Naive thymus-derived CD4-positive, alpha-beta T cell (primary cell): ENCODE data around the gene FAS. TPM values are rescaled to one million over a fixed set of nuclear protein-coding genes. Genes with fewer than 3 reads are reported as not detected.

Source experiments
- ATAC-seq: fragments of 150-1000 bp; cut with Tn5 transposase; 2 replicates; pipeline ENCODE4 v1.10.0; 2021; ENCODE audit warnings: mild to moderate bottlenecking, moderate library complexity
- CTCF ChIA-PET: fragments of 350-600 bp; sonication (Branson Sonifier 250); formaldehyde crosslinking; loops from one replicate; lab custom pipeline; 2021; ENCODE audit warnings: antibody characterized with exemption; lab: Charles Lee
- POLR2A ChIA-PET: fragments of 350-600 bp; sonication (Branson Sonifier 250); formaldehyde crosslinking; loops from one replicate; lab custom pipeline; 2021; ENCODE audit warnings: antibody characterized with exemption, inconsistent platforms; lab: Charles Lee
- DNase-seq, 9 donors: peaks; one replicate each; pipeline versions ENCODE4 v3.0.0 to v3.0.0-alpha.2; 2020 to 2022; ENCODE audit warnings: mixed read lengths in 1 of 9
- H3K27ac ChIP-seq: one replicate; pipeline ENCODE4 v1.7.0; 2013; ENCODE audit warnings: mild to moderate bottlenecking, low read depth, low read length, moderate library complexity
- H3K27me3 ChIP-seq, 2 donors: one replicate each; pipeline ENCODE4 v1.7.0; 2013; ENCODE audit warnings: low read length in 2 of 2, mild to moderate bottlenecking in 2 of 2, moderate library complexity in 2 of 2; ENCODE audit not compliant: control insufficient read depth in 2 of 2, insufficient read depth in 2 of 2
- H3K36me3 ChIP-seq, 3 experiments: 1 replicate in 2 of 3; 2 replicates in 1 of 3; pipeline ENCODE4 v1.7.0; 2013; ENCODE audit warnings: low read length in 3 of 3, mild to moderate bottlenecking in 3 of 3, moderate library complexity in 1 of 3; ENCODE audit not compliant: insufficient read depth in 3 of 3, control insufficient read depth in 2 of 3
- H3K4me1 ChIP-seq, 2 donors: one replicate each; pipeline ENCODE4 v1.7.0; 2013; ENCODE audit warnings: low read length in 2 of 2, mild to moderate bottlenecking in 2 of 2, moderate library complexity in 1 of 2; ENCODE audit not compliant: control insufficient read depth in 2 of 2, insufficient read depth in 2 of 2
- H3K4me3 ChIP-seq: 2 replicates; pipeline ENCODE4 v1.7.0; 2013; ENCODE audit warnings: mild to moderate bottlenecking, low read length
- H3K9me3 ChIP-seq, 3 experiments: 1 replicate in 2 of 3; 2 replicates in 1 of 3; pipeline ENCODE4 v1.7.0; 2013; ENCODE audit warnings: low read length in 3 of 3; ENCODE audit not compliant: control insufficient read depth in 2 of 3
- H3K27ac Mint-ChIP-seq, 9 donors: one replicate each; pipeline ENCODE4 v1.8.0; 2020 to 2022; ENCODE audit warnings: mixed read lengths in 9 of 9, mild to moderate bottlenecking in 8 of 9, moderate library complexity in 5 of 9, inconsistent platforms in 2 of 9
- H3K27me3 Mint-ChIP-seq, 5 donors: one replicate each; pipeline ENCODE4 v1.8.0; 2021 to 2022; ENCODE audit warnings: mixed read lengths in 5 of 5, mild to moderate bottlenecking in 1 of 5
- H3K36me3 Mint-ChIP-seq, 5 donors: one replicate each; pipeline ENCODE4 v1.8.0; 2020 to 2022; ENCODE audit warnings: mixed read lengths in 5 of 5, mild to moderate bottlenecking in 3 of 5, inconsistent platforms in 1 of 5
- H3K4me1 Mint-ChIP-seq, 7 donors: one replicate each; pipeline ENCODE4 v1.8.0; 2020 to 2022; ENCODE audit warnings: mixed read lengths in 7 of 7, mild to moderate bottlenecking in 3 of 7, inconsistent platforms in 1 of 7
- H3K4me3 Mint-ChIP-seq, 10 donors: one replicate each; pipeline ENCODE4 v1.8.0; 2020 to 2022; ENCODE audit warnings: mild to moderate bottlenecking in 10 of 10, mixed read lengths in 10 of 10, moderate library complexity in 6 of 10, inconsistent platforms in 2 of 10
- H3K9me3 Mint-ChIP-seq, 11 donors: one replicate each; pipeline ENCODE4 v1.8.0; 2020 to 2022; ENCODE audit warnings: mixed read lengths in 11 of 11, mild to moderate bottlenecking in 4 of 11, inconsistent platforms in 1 of 11, moderate library complexity in 1 of 11
- intact Hi-C, 2 donors: fragments of 100-400 bp; cut with micrococcal nuclease; formaldehyde crosslinking; loops; one replicate each; pipeline ENCODE4 v1.15.1; 2023
- polyA plus RNA-seq, 2 donors: library from polyadenylated mRNA; unstranded; fragments of 300-500 nt; fragmentation: Illumina TruSeq; gene quantifications; one replicate each; pipeline ENCODE4 v1.2.3, GENCODE V29; 2021
- total RNA-seq, 6 experiments: library from RNA in 5 of 6; stranded (reverse) in 5 of 6; gene quantifications; 1 replicate in 5 of 6; 2 replicates in 1 of 6; pipeline ENCODE4 v1.2.3 and lab custom pipeline; 2021 to 2026

The FAS gene
- total and polyA plus RNA-seq, 7 experiments from 2014 or later, result 2.1 to 67.4 (median 5.6) TPM

GRCh38 chr10:88986549-88987242, 3.9 kb upstream of the FAS start:
- peaks cover 0 to 12% (median 6%) of the 10 kb centered on the region in 11 donors for H3K9me3 Mint-ChIP-seq
- peak overlapping the region in 6 of 9 donors; percentile 0 to 76 (median 64) for H3K27ac Mint-ChIP-seq
- H3K27ac ChIP-seq, result no peak overlapping the region
- H3K27me3 ChIP-seq, result no peaks in the 10 kb centered on the region
- H3K4me1 Mint-ChIP-seq, result peaks cover 36 to 60% (median 52%) of the 10 kb centered on the region in 7 donors
- peaks cover 0 to 24% (median 0%) of the 10 kb centered on the region in 5 donors for H3K36me3 Mint-ChIP-seq
- peak overlapping the region in 5 of 10 donors; percentile 5 to 62 (median 40) for H3K4me3 Mint-ChIP-seq
- H3K36me3 ChIP-seq, result peaks cover 0 to 8% (median 0%) of the 10 kb centered on the region in 3 experiments
- DNase-seq (peak in 1 of 9 donors; percentile 8), ATAC-seq (no peak)
- H3K4me1 ChIP-seq, result peaks cover 29 to 32% of the 10 kb centered on the region in 2 donors
- H3K27me3 Mint-ChIP-seq, result no peaks in the 10 kb centered on the region
- peaks cover 0 to 6% (median 0%) of the 10 kb centered on the region in 3 experiments for H3K9me3 ChIP-seq
- ChIA-PET POLR2A (interaction anchor here (0.9 kb wide), 2 partner anchors 12 to 15 kb away, joined by 3 to 4 read pairs; no protein-coding TSS in a partner anchor), CTCF (interaction anchor here (0.7 to 1.8 kb wide), 5 partner anchors 8 to 231 kb away, joined by 3 to 8 read pairs (median 4); no protein-coding TSS in a partner anchor)
- intact Hi-C loops, result loop anchor here in 1 of 2 donors (2.0 kb wide), 1 partner anchor 14 kb away; no protein-coding TSS in a partner anchor
- H3K4me3 ChIP-seq, result no peak overlapping the region

DNA sequence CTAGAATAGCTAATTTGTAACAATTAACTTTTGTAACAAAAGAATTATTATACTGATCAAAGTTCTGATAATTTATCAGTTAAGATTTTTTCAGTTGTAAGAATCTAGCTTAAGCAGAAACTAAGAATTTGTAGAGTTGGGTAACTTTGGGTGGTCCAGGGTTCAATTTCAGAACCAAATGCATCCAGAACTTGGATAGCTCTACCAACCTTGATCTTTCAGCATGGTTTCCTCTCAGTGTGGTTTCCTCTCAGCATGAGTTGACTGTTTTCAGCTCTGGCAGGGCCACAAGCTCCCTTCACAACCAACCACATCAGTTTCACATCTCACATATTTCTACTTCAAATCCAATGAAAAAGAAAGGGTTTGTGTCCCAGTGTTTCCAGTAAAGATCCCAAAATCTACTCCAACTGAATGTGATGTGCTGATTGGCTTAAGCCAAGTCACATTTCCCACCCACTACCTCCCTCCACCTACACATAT, 3.3 kb upstream of the FAS start:
- Mint-ChIP-seq H3K9me3 (peaks cover 0 to 12% (median 6%) of the 10 kb centered on the region in 11 donors), H3K36me3 (peaks cover 0 to 28% (median 0%) of the 10 kb centered on the region in 5 donors), H3K27me3 (no peaks in the 10 kb centered on the region), H3K4me1 (peaks cover 36 to 66% (median 58%) of the 10 kb centered on the region in 7 donors), H3K27ac (peak overlapping the region in 2 of 9 donors; percentile 34 to 54), H3K4me3 (peak overlapping the region in 3 of 10 donors; percentile 8 to 59 (median 30))
- CTCF ChIA-PET, result interaction anchor here (0.7 to 1.8 kb wide), 5 partner anchors 8 to 230 kb away, joined by 3 to 8 read pairs (median 4); no protein-coding TSS in a partner anchor
- Histone ChIP-seq H3K4me1 (peaks cover 29 to 38% of the 10 kb centered on the region in 2 donors), H3K27ac (no peak overlapping the region), H3K9me3 (peaks cover 0 to 6% (median 0%) of the 10 kb centered on the region in 3 experiments), H3K36me3 (peaks cover 0 to 8% (median 0%) of the 10 kb centered on the region in 3 experiments), H3K4me3 (no peak overlapping the region), H3K27me3 (no peaks in the 10 kb centered on the region)
- POLR2A ChIA-PET, result interaction anchor here (0.6 to 0.9 kb wide), 3 partner anchors 12 to 150 kb away, joined by 3 to 4 read pairs (median 3); no protein-coding TSS in a partner anchor
- intact Hi-C loops, result loop anchor here in 1 of 2 donors (2.0 kb wide), 1 partner anchor 14 kb away; no protein-coding TSS in a partner anchor
- no peak for ATAC-seq
- DNase-seq, result peak in 2 of 9 donors; percentile 15 to 20

DNA sequence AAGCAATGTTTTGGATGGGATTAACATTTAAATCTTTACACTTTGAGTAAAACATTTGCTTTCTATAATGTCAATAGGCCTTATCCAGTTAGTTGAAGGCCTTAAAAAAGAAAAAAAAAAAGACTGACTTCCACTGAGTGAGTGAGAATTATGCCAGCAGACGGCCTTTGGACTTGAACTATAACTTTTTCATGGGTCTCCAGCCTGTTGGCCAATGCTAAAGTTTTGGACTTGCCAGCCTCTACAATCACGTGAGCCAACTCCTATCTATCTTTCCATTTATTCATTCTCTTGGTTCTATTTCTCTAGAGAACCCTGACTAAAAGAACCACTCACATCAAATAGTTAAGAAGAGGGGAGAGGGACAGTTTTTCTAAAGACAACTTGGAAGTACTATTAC, 2.8 kb upstream of the FAS start:
- H3K9me3 Mint-ChIP-seq, result peaks cover 0 to 12% (median 6%) of the 10 kb centered on the region in 11 donors
- Histone ChIP-seq H3K4me3 (no peak overlapping the region), H3K36me3 (peaks cover 0 to 8% (median 0%) of the 10 kb centered on the region in 3 experiments), H3K4me1 (peaks cover 29 to 39% of the 10 kb centered on the region in 2 donors), H3K27ac (no peak overlapping the region), H3K9me3 (peaks cover 0 to 6% (median 0%) of the 10 kb centered on the region in 3 experiments), H3K27me3 (no peaks in the 10 kb centered on the region)
- H3K27me3 Mint-ChIP-seq, result no peaks in the 10 kb centered on the region
- ATAC-seq (no peak), DNase-seq (no peak)
- H3K4me1 Mint-ChIP-seq, result peaks cover 40 to 69% (median 62%) of the 10 kb centered on the region in 7 donors
- intact Hi-C loops, result loop anchor here (1.0 to 2.0 kb wide), 2 partner anchors 8 to 13 kb away; no protein-coding TSS in a partner anchor
- peak overlapping the region in 3 of 9 donors; percentile 1 to 72 (median 61) for H3K27ac Mint-ChIP-seq
- CTCF ChIA-PET, result interaction anchor here (0.7 to 1.8 kb wide), 3 partner anchors 8 to 229 kb away, joined by 3 to 8 read pairs (median 4); no protein-coding TSS in a partner anchor
- H3K4me3 Mint-ChIP-seq, result peak overlapping the region in 7 of 10 donors; percentile 2 to 51 (median 6)
- POLR2A ChIA-PET, result interaction anchor here (0.6 to 0.9 kb wide), 3 partner anchors 13 to 150 kb away, joined by 3 to 4 read pairs (median 3); no protein-coding TSS in a partner anchor
- peaks cover 0 to 30% (median 0%) of the 10 kb centered on the region in 5 donors for H3K36me3 Mint-ChIP-seq

GRCh38 chr10:88989423-88989822, 1.2 kb upstream of the FAS start:
- no peaks in the 10 kb centered on the region for H3K27me3 Mint-ChIP-seq
- no peak for DNase-seq
- H3K4me1 ChIP-seq, result peaks cover 36 to 39% of the 10 kb centered on the region in 2 donors
- ChIA-PET CTCF (interaction anchor here (2.9 kb wide), 1 partner anchor 56 kb away, joined by 12 read pairs; no protein-coding TSS in a partner anchor), POLR2A (interaction anchor here (1.1 to 2.4 kb wide), 6 partner anchors 14 to 261 kb away, joined by 3 to 8 read pairs (median 6); partner anchors contain the start of genes LIPA and STAMBPL1)
- H3K36me3 ChIP-seq, result peaks cover 0 to 8% (median 0%) of the 10 kb centered on the region in 3 experiments
- intact Hi-C loops, result no loop called here
- peaks cover 0 to 12% (median 6%) of the 10 kb centered on the region in 11 donors for H3K9me3 Mint-ChIP-seq
- H3K4me1 Mint-ChIP-seq, result peaks cover 39 to 74% (median 61%) of the 10 kb centered on the region in 7 donors
- H3K27ac Mint-ChIP-seq, result peak overlapping the region; percentile 5 to 95 (median 87)
- peaks cover 0 to 31% (median 0%) of the 10 kb centered on the region in 5 donors for H3K36me3 Mint-ChIP-seq
- H3K27ac ChIP-seq, result no peak overlapping the region
- H3K9me3 ChIP-seq, result peaks cover 0 to 6% (median 0%) of the 10 kb centered on the region in 3 experiments
- H3K27me3 ChIP-seq, result no peaks in the 10 kb centered on the region
- H3K4me3 ChIP-seq, result peak overlapping the region; percentile 86
- no peak for ATAC-seq
- H3K4me3 Mint-ChIP-seq, result peak overlapping the region; percentile 92 to 100 (median 96)

- Mint-ChIP-seq H3K4me1 (peaks cover 37 to 76% (median 61%) of the 10 kb centered on the region in 7 donors), H3K36me3 (peaks cover 0 to 31% (median 0%) of the 10 kb centered on the region in 5 donors), H3K27ac (peak overlapping the region; percentile 83 to 96 (median 94)), H3K9me3 (peaks cover 0 to 12% (median 6%) of the 10 kb centered on the region in 11 donors), H3K4me3 (peak overlapping the region; percentile 92 to 100 (median 96)), H3K27me3 (no peaks in the 10 kb centered on the region)
- H3K27ac ChIP-seq, result peak overlapping the region; percentile 77
- H3K9me3 ChIP-seq, result peaks cover 0 to 6% (median 0%) of the 10 kb centered on the region in 3 experiments
- peak overlapping the region; percentile 86 for H3K4me3 ChIP-seq
- DNase-seq (no peak), ATAC-seq (peak; percentile 12)
- H3K27me3 ChIP-seq, result no peaks in the 10 kb centered on the region
- peaks cover 0 to 8% (median 0%) of the 10 kb centered on the region in 3 experiments for H3K36me3 ChIP-seq
- intact Hi-C loops, result loop anchor here (1.0 to 10.0 kb wide), 19 partner anchors 15 to 1485 kb away; partner anchors contain the start of genes KLLN (in 2 of the 2), PTEN (in 2 of the 2), STAMBPL1 (in 2 of the 2) and ATAD1 (in 1 of the 2)
- POLR2A ChIA-PET, result interaction anchor here (0.6 to 2.4 kb wide), 10 partner anchors 15 to 1171 kb away, joined by 3 to 8 read pairs (median 5); partner anchors contain the start of genes LIPA and STAMBPL1
- peaks cover 37 to 39% of the 10 kb centered on the region in 2 donors for H3K4me1 ChIP-seq
- CTCF ChIA-PET, result interaction anchor here (1.2 to 2.9 kb wide), 4 partner anchors 54 to 228 kb away, joined by 3 to 12 read pairs (median 4); no protein-coding TSS in a partner anchor
Measured at GRCh38 chr10:88989824-88990383, 694 bp upstream of the FAS start.
